GM12872 (cell line): ENCODE measurements around the gene COQ10A.

ENCODE experiments used
- CTCF ChIP-seq: IDR thresholded peaks from 3 replicates; pipeline ENCODE4 v1.5.1; 2011; ENCODE audit warnings: low read depth, mild to moderate bottlenecking, low read length, moderate library complexity; ENCODE audit not compliant: insufficient read depth

COQ10A gene

DNA sequence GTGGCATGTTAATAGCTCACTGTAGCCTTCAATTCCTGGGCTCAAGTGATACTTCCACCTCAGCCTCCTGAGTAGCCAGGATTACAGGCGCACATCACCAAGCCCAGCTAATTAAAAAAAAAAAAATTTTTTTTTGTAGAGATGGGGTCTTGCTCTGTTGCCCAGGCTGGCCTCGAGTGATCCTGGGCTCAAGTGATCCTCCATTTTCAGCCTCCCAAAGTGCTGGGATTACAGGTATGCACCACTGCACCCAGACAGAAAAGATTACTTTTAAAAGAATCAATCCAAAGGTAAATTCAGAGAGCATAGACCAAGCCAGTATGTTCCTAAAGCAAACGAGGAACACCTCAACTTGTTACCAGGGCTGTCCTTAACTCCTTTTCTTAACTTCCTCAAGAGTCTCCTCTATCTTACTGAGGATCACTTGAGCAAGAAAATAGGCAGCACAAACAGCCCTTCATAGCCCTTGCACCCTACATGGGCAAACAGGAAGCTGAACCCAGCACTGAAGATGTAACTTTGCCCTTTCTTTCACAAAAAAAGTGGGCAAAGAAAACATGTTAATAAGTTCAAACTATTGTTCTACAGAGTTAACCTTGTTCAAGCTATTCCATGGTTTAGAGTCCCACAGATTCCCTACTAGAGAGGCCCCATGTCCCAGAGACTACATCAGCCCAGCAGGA lies 22.1 kb downstream of the COQ10A start:
- no peak for TF ChIP-seq CTCF

DNA sequence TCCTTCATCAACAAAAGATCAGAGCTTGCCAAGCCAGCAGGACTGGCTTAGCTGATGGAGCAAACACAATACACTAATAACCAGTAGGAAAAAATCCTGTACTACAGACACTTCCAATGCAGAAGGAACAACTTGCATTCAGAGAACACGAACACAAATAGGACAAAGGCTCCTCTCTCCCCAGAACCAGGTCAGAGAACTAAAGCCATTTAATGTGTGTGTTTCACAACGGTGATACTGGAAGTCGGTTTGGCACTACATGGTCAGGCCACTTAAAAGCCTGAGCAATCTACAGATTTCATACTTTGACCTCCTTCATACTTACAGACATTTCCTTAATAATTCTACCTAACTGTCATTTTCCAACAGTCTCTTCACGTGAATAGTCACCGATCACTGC lies 27.1 kb downstream of the COQ10A start:
- no peak for TF ChIP-seq CTCF

DNA sequence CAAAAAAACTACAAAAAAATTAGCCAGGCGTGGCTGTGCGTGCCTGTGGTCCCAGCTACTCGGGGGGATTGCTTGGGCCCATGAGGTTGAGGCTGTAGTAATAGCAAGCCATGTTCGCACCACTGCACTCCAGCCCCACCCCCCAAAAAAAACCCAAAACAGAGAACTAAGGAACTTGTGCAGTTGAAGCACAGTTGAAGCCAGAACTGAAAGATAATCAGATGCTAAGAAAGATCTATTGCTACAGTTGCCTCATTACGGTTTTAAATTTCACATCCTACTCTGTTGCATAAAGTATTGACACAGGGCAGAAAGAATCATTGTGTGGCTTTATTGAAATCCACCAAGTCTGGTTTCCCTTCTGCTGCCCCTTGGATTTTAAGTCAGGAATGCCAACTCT lies 29.6 kb downstream of the COQ10A start:
- TF ChIP-seq CTCF: no peak

GRCh38 chr12:56297400-56297799 lies 30.7 kb downstream of the COQ10A start:
- no peak for TF ChIP-seq CTCF

- no peak for TF ChIP-seq CTCF
Measured at GRCh38 chr12:56298828-56299227, 32.1 kb downstream of the COQ10A start.

DNA sequence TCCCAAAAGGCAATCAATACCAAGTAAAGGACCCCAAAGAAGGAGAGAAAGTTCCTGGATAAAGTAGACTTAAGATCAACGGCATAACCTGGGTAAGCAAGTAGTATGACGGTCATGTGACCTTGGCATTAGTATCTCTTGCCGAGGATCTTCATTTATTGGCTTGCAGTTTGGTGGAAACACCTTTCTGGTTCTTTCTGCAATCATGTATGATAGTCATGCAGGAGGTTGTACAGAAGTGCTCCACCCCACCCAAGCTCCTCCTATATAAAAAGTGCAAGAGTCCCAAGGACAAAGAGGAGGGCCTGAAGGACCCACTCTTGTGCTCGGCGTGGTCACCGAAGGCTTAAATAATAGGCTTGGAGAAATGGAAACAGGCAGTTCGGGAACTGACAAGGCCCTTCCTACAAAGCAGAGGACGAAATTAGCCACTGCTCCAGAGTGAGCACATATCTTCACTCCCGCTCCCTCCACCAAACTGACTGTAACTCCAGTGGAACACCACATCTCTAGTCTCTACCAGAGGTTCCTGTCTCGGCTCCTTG lies 32.6 kb downstream of the COQ10A start:
- TF ChIP-seq CTCF: no peak

DNA sequence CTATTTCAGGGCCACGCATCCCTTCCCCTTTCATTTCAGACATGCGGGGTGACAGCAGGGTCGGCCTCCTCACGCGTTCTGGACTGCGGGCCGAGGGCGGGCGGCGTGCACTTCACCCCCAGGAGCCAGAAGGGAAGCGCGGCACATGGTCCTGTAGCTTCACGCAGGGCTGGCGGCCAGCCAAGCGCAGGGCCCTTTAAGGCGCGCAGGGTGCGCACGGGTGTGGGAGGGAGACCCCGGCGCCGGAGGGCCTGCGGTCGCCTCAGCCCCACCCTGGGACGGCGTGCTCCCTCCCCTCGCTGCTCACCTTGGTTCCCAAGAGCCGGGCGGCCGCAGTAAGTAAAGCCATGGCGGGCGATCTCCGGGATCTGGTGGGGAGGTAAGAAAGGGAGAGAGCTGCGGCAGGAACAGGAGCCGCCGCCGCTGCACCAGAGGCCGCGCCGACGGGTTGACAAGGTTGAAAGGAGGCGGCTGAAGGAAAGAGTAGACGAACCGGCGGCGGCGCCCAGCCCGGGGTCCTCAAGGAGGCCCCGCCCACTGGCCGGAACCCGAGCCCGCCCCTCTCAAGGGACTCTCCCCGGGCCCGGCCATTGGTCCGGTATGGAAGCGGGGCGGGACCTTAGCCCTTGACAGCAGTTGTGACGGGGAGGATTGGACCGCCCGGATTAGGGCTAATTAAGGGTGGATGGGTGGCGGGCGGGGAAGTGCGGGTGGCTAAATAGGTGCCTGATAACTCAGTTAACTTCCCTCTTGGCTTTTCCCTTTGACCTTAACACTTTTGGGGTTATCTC lies 33.3 kb downstream of the COQ10A start, which contains the start of gene CS:
Gene CS (minus strand): TSS at position 478 of the 791 bp plus-strand sequence. CDS start 129 bp downstream, at position 349.
- TF ChIP-seq CTCF: no peak
